Stimulated activated CD4-positive, alpha-beta T cell treated with anti-CD3 and anti-CD28 coated beads, Interleukin-2, amount 100 ng/mL, for 48 hours (primary cell): Measurements from ENCODE around the gene GNL2.

Experiments used
- DNase-seq, 2 donors: peaks; one replicate each; pipeline ENCODE4 v3.0.0-alpha.2; 2020

GNL2 gene

DNA sequence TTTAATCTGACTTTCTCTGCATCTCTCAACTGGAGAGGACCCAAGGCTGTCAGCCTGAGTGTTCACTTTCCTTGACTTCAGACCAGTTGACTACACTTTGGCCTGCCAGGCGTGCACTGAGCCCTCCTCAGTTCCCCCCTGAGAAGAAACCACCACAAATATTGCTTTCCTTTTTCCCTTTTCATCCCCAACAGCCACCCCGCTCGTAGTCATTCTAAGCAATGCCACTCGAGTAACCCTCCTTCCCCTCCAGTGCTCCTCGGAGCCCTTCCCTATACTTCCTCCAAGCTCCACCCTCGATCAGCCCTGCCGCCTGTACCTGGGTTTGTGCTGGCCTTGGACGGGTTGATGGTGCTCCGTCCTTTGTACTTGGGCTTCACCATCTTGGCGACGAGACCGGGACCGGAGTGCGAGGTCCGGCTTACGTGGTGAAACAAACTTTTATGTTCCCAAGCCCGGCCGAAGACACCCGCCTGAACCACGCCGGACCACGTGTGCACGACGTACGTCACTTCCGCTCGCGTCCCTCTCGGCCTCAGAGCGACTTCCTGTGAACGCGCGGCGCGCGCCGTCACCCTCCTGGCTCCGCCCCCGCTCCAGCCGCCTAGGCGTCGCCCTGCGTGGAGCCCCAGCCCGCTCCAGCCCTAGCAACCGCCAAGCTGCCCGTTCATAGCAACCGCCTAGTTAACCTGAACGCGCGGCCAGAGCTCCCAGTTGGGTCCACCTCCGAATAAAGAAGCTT is at the start of gene GNL2:
Gene GNL2 (minus strand): TSS at position 498 of the 742 bp plus-strand sequence. CDS start 115 bp downstream, at position 383.
- peak; percentile 94 to 95 for DNase-seq

DNA sequence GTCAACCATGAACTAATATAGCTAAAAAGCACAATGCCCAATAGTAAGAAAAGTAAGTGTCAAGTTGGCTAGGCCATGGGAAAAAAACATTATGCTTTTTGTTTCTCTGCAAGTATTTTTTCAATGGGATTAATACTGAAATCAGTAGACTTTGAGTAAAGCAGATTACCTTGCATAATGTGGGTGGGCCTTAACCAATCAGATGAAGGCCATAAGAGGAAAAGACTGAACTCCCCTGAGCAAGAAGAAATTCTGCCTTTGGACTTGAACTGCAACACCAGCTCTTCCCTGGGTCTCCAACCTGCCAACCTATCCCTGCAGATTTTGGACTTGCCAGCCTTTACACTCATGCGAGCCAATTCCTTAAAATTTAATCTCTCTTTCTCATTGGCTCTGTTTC is 45.3 kb upstream of the GNL2 start:
- no peak for DNase-seq

DNA sequence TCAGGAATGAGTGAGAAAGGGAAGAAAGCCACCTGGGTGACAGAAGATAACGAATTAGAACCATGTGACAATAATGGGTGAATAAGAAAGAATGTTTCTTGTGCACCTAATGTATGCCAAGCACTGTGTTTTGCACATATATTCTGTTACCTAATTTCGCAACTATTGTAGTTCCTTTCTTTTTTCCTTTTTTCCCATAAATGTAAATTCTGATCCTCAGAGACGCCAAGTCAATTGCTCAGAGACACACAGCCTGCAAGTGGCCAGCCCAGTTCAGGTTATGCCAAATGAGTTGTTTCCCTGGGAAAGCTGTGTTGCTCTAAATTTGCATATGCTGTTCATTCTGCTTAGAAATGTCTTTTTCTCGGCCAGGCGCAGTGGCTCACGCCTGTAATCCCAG is 40.7 kb upstream of the GNL2 start:
- no peak for DNase-seq

DNA sequence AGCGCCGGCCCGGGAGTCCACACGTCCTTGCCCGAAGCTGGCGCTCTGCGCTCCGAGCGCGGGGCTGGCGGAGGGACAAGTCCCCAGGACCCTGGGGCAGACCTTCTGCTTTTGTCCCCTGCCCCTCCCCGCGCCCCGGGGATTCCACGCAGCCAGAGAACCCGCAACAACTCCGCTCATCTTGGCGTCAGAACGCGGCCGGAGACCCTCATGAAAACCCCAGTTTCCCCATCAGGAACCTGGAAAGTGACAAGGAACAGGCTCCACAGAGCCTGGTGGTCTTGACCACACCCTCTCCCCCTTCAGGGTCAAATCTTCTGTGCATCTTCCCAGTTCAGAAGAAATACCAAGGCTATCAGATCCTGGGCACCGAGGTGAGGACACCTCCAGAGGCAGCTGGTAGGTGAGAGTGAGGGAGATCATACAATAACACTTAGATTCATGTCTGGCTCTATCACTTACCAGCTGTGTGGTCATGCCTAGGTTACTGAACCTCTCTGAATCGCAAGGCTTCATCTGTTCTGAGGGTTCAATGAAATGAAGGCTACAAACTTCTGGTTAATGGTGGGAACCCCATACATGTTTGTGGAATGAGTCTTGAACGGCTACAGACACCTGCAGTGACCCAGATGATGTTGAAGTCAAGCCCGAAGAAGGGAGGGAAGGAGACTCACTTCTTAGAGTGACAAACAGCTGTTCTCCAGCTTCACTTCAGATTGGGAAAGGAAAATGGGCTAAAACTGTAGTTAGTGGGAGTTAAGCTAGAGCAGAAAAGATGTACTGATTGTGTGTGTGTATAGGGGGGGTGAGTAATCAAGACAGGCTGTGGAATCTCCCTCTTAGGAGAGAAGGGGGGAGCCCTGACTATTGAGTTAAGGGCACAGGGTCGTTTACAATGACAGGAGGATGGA is 39.5 kb upstream of the GNL2 start:
- no peak for DNase-seq

DNA sequence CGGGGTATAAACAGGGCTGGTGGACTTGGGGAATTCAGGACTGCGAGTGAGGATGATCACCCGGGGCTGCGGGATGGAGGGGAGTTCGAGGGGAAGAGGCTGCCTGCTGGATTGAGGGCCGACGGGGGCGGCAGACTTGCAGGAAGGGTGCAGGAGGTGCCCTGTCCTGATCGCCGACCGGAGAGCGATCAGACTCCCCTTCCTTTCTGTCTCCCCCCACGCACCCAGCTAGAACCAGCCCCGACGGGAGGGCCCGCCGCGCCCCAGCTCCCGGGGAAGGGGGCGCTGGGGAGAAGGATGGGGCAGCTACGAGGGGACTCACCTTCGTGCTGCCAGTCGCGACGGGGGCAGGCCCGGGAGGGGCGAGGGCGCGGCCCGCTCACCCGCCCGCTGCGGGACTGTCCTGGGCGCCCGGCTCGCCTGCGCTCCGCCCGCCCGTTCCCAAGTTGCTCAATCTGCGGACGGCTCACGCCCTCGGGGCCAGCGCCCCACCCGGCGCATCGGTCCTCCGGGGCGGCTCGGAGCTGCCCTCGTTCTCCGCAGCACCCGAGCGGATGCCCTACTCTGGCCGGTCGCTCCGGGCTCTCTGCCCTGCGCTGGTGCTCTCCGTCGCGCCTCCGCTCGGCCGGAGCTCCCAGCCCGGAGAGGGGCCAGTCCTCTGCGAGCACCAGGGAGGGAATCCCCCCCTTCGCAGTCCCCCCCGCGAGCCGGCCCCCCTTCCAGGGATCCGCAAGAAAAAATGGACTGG is 38.7 kb upstream of the GNL2 start, which contains the start of gene RSPO1:
Gene RSPO1 (minus strand): TSS at position 649 of the 748 bp plus-strand sequence. CDS start 5,231 bp downstream, outside the sequence.
- DNase-seq, result no peak

DNA sequence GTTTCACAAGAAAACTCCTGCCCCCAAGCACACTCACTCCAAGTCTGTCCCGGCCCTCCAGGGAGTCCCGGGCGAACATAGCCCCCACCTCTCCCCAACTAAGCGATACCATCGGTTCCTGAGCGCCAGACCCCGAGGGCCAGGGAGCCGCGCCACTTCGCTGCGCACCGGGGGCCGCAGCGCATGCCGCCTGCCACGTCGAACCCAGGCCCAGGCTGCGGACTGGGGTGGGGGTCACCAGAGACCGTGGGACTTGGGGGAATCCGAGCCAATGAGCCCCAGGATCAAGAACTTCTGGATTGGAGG is 38.2 kb upstream of the GNL2 start:
- DNase-seq, result no peak

DNA sequence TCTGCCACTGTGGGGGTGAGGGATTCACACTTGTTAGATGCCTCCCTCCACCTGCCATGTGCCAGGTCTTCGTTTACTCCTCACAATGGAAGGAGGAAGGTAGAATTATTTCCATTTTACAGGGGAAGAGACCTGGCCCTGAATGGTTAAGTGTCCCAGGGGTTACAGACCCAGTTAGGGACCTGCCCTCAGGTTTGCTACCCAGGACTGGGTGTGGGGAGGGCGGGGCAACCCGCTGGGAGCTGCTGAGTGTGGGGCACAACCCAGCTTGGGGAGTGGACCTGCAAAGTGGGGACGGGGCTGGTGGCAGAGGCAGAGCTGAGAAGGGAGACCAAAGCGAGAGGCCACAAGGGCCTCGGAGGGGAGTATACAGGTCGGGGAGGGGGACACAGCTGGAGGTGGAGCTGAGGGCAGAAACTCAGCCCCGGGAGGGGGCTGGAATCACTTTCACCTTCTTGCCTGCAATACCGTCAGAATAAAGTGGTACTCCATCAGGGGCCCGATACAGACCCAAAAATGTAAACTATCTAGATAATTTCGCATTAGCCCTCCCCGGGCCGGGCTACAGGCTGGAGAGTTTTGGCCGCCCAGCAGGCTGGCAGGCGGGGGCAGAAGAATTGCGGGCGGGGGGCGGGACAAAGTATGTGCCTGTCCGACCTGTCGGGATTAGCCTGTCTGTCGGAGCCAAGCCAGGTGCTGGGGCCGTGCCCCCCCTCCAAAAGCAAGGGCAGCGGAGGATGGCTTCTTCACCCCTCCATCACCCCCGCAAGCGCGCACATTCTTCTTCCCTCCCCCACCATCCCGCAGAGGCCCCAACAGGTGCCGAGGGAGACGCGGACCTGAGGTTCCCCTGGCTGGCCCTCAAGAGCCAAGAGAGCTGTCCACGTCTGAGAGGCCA is 37.6 kb upstream of the GNL2 start:
- no peak for DNase-seq

DNA sequence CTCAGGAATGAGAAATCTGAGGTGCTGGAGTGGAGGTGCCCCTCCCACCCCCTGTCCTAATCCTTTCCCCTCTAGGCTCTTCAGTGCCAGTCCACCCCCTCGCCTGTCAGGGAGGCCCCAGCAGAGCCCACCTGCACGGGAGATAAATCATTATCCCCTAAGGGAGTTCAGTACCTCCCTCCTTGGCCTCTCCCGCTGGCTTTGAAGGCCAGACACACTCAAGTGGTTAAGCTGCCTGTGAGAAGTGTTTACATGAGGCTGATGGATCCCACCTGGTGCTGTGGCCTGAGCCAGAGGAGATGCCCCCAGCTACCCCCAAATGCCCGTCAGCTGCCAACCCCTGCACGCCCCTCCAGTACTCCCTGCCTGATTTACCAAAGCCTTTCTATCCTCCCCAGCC is 35.3 kb upstream of the GNL2 start:
- no peak for DNase-seq

DNA sequence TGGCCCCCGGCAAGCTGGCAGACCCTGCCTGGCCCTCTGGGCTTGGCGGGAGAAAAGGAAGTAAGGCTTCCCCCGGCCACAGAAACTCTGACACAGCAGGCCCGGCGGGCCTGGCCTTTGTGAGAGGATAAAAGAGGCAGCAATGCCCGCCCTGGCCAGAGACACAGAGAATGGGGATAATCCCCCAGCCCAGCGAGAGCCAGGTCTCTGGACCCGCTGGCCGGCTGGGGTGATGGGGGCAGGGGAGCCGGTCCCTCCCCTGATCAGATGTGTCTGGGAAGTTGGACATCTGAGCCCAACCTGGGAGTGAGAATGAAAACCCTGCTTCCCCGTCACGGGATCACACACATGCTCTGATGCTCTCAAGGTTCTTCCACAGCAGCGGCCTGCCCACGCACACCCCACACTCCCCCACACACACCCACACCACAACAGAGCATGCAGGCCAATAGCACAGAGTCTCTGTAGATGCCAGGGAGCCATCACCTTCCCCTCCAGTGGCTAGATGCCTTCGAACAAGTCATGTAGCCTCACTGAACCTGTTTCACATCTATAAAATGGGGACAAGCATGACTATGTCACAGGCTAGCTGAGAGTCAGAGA is 34.8 kb upstream of the GNL2 start:
- no peak for DNase-seq

DNA sequence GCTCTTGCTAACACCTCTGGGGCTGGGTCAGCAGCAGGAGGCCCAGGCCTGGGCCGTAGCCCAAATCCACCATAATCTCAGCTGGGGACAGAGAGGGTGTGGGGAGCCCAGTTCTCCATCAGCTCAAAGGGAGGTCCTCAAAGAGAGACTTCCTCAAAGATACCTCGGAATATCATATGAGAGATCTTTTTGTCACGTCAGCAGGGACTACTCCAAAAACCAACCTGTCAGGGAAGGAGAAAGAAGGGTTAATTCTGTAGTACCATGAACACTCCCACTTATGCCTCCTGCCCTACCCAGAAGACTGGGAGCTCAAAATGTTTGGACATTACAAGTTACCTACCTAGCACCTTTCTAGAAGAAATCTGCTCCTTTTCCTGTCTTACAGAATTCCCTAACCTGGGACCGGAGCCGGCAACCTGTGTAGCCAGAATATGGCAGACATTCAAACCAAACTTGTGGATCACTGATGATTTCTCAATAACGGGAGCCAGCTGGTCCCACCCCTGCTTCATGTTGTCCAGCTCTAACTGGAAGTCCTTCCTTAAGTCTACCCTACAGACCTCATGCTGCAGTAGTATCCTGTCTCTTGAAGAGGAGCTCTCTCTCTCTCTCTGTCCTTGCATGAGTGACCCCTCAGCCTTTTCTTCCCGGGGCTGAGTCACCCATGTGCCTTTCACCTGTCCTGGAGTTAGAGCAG is 34.1 kb upstream of the GNL2 start:
- DNase-seq, result no peak

DNA sequence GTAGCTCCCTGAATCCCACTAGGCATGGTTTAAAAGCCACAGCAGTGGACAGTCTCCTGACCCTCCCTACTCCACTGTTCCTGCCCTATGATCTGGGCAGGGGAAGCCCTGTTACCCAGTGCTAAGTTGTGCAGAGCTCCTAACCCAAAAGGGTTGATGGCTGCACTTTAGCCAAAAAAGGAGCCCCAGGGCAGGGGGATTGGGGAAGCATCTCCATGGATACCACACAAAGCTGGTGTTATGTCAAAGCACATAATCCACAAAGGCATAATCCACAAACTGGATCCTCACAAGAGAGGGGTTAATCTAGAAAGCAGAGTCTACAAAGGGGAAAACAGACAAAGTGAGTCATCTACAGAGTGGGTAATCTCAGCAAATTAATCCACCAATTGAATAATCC is 33.3 kb upstream of the GNL2 start:
- DNase-seq, result no peak

DNA sequence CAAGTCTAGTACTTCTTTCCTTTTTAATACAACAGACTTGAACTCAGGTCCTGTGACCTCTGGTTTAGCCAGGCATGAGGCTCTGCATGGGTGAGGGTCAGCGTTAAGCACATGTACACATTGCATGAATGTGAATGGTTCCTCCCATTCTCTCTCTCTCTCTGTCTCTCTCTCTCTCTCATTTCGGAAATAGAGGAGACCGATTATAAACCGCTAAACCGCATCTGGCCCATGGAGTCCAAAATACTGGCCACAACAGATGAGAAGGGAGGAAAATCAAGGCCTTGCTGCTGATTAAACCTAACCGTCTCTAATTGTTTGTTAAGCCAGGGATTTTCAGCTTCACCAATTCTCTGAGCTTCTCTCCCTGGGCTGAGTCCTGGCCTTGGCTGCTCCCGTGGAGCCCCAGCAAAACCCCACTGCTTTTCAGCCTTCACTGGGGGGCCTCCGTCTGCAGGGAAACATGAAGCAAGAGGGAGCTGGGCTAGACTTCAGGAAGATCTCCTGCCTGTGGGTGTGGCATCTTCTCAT is 32.4 kb upstream of the GNL2 start:
- DNase-seq, result no peak

DNA sequence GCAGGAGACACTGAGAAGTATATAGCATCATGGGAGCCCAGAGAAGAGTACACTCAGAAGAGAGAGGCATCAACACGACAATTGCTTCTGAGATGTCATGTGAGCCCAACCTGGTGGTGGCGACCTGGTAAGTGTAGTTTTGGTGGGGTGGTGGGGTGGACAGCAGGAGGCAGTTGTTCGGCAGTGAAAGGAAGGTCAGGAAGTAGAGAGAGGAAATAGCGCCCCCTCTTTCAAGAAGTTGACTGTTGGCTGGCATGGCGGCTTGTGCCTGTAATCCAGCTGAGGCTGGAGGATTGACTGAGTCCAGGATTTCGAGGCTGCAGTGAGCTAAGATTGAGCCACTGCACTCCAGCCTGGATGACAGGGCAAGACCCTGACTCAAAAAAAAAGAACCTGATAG is 26.4 kb upstream of the GNL2 start:
- no peak for DNase-seq

DNA sequence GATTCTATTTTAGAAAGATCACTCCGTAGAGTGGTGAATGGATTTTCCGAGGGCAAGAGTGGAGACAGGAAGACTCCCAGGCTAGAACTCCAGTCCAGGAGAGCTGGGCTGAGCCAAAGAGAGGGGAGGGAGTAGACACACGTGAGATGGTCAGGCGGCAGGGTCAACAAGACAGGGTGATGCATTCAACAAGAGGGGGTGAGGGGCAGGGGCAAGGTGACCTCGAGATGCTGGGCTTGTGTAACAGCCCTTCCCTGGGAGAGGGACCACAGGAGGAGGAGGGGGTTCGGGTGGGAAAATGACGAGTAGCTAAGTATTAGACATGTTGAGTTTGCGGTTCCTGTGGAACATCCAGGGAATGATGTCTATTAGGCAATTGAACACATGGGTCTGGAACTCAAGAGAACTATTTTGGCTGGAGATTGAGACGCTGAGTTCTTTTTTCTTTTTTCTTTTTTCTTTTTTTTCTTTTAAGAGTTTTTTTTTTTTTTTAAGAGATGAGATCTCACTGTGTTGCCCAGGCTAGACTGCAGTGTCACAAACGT is 25.7 kb upstream of the GNL2 start:
- DNase-seq, result no peak

DNA sequence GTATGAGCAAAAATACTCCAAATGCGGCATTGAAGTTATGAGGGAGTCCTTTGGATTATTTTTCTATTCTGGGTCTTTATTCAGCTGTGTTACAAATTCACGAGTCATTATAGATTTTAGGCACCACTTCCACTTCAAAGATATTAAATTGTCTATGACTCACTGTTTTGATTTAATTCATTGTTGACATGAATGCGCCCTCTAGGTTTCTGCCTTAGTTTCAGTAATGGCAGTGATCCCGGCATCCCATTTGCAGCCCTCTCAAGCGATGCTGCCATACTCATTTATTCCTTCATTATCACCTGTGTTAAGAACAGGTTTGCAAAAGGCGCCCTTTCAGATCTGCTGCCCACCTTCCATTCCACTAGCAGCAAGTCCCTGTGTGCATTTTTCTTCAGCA is 25.0 kb upstream of the GNL2 start:
- DNase-seq, result no peak

DNA sequence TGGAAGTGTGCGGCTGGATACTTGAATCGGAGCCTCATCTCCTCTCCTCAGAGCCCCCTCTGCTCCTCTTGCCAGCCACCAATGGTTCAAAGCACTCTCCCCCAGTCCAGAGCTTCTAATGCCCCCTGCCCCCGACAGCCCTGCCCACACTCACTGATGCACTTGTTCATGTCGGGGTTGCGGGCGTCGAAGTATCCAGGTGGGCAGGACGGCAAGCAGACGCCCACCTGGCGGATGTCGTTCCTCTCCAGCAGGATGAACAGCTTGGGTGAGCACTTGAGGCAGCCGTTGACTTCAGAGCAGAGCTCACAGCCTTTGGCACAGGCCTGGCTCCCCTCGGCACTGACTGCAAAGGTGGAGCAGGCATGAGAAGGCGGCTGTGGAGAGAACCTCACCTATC is 20.6 kb upstream of the GNL2 start:
- DNase-seq, result no peak

DNA sequence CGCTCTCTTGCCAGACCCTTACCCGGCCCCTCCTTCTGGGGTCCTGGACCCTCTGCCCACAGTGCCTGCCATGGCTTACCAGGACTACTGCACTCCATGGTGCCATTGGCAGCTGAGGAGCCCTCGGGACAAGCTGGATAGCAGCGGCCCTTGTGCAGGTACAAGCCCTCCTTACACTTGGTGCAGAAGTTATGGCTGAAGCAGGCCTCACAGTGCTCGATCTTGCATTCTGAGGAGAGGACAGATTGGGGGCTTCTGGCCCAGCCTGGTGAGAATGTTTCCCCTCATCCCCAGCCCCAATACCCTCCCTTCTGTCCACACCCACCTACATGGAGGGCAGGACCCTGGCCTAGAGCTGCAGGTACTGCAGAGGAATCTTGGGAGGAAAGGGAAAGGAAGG is 18.4 kb upstream of the GNL2 start:
- no peak for DNase-seq

DNA sequence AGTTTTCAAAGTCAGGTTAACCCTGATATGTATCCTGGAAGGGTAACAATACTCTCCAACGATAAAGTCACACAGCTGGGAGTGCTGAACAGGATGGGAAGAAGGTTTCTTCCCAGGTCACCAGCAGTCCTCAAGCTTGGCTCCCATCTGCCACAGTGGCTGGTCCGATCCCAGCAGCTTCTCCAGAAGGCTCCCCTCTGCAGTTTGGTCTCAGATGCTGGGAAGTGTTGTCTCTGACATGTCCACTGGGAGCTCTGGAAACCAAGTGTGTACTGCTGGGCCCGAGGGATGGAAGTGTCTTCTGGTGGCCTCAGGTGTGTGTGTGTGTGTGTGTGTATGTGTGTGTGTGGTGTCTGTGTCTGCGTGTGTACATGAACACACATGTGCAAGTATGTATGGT is 16.4 kb upstream of the GNL2 start:
- DNase-seq, result no peak

DNA sequence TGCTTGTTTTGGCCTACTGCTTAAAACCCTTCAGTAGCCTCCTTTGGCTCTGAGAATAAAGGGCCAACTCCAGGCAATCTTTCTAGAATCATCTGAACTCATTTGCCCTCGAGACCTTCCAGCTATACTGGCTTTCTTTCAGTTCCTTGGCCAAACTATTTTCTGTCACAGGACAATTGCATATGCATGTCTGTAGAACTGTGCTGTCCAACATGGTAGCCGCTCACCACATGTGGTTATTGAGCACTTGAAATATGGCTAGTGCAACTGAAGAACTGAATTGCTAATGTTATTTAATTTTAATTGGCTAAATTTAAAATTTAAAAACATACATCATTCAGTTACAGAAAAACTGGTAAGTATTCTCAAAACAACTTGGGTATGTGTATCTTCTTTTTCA is 14.3 kb upstream of the GNL2 start:
- no peak for DNase-seq

DNA sequence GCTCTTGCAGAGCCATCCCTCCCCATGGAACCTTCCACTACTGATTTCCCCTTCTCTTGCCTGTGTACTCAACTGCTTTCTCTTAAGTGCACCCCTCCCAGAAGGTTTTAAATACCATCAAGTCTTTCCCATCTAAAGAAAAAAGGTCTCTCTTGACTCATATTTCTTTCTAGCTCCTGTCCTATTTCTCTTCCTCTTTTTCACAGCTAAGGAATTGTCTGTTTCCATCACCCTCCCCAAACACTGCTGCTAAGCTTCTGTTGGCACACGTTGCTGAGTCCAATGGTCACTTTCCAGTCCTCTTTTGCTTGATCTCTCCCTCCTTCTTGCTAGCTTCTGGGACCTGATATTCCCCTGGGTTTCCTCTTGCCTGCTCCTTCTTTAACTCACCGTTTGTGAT is 13.3 kb upstream of the GNL2 start:
- no peak for DNase-seq
